Osteocyte (in vitro differentiated cells): ENCODE data around the gene LRP1B. TPM values are rescaled to one million over a fixed set of nuclear protein-coding genes. Genes with fewer than 3 reads are reported as not detected.

Source experiments
- DNase-seq: peaks from one replicate; pipeline ENCODE4 v3.0.0; 2021; ENCODE audit warnings: mixed read lengths; ENCODE audit not compliant: unreplicated experiment; ENCODE audit errors: extremely low spot score
- H3K27ac Mint-ChIP-seq: one replicate; pipeline ENCODE4 v1.8.0; 2021; ENCODE audit warnings: mild to moderate bottlenecking, mixed read lengths; ENCODE audit not compliant: unreplicated experiment
- H3K27me3 Mint-ChIP-seq: one replicate; pipeline ENCODE4 v1.8.0; 2021; ENCODE audit warnings: mixed read lengths; ENCODE audit not compliant: unreplicated experiment
- H3K36me3 Mint-ChIP-seq: one replicate; pipeline ENCODE4 v1.8.0; 2021; ENCODE audit warnings: mixed read lengths; ENCODE audit not compliant: unreplicated experiment
- H3K4me1 Mint-ChIP-seq: one replicate; pipeline ENCODE4 v1.8.0; 2021; ENCODE audit warnings: mixed read lengths; ENCODE audit not compliant: unreplicated experiment
- H3K4me3 Mint-ChIP-seq: one replicate; pipeline ENCODE4 v1.8.0; 2021; ENCODE audit warnings: mild to moderate bottlenecking, moderate library complexity, mixed read lengths; ENCODE audit not compliant: unreplicated experiment
- H3K9me3 Mint-ChIP-seq: one replicate; pipeline ENCODE4 v1.8.0; 2021; ENCODE audit warnings: mixed read lengths; ENCODE audit not compliant: unreplicated experiment
- total RNA-seq: library from RNA; stranded (reverse); gene quantifications from 2 replicates; pipeline ENCODE4 v1.2.1, GENCODE V29; 2021
- TF ChIP-seq, protein P1 (sequence below): fragments of 200-600 bp; sonication (generic); IDR thresholded peaks from 2 replicates; pipeline ENCODE4 v1.5.0; 2021; ENCODE audit warnings: antibody characterized with exemption, mild to moderate bottlenecking, moderate library complexity

The LRP1B gene
- total RNA-seq, 1 donor from 2014 or later: 3.6 TPM

DNA sequence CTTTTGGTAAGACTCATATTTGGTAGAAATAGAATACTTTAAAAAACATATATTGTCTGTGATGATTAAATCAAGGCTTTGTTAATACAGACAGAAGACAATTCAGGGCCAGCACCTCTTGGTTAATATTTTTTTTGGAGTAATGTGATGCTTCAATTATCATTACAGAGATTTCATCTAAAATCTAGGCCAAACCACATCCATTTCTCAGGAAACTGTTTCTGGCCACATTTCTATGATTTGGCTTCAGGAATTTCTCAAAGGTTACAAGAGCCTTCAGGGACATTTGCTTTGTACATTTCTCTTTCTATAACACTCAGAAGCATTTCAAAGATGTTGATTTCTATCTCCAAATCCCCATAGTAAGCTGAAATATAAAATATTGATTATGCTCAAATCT is 614.9 kb downstream of the LRP1B start:
- H3K4me1 Mint-ChIP-seq: peaks cover 13% of the 10 kb centered on the region
- TF ChIP-seq, protein P1, sequence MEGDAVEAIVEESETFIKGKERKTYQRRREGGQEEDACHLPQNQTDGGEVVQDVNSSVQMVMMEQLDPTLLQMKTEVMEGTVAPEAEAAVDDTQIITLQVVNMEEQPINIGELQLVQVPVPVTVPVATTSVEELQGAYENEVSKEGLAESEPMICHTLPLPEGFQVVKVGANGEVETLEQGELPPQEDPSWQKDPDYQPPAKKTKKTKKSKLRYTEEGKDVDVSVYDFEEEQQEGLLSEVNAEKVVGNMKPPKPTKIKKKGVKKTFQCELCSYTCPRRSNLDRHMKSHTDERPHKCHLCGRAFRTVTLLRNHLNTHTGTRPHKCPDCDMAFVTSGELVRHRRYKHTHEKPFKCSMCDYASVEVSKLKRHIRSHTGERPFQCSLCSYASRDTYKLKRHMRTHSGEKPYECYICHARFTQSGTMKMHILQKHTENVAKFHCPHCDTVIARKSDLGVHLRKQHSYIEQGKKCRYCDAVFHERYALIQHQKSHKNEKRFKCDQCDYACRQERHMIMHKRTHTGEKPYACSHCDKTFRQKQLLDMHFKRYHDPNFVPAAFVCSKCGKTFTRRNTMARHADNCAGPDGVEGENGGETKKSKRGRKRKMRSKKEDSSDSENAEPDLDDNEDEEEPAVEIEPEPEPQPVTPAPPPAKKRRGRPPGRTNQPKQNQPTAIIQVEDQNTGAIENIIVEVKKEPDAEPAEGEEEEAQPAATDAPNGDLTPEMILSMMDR: no peak
- H3K9me3 Mint-ChIP-seq: no peaks in the 10 kb centered on the region
- H3K36me3 Mint-ChIP-seq: no peaks in the 10 kb centered on the region
- H3K4me3 Mint-ChIP-seq: no peak overlapping the region
- H3K27ac Mint-ChIP-seq: no peak overlapping the region
- DNase-seq: no peak
- H3K27me3 Mint-ChIP-seq: no peaks in the 10 kb centered on the region

DNA sequence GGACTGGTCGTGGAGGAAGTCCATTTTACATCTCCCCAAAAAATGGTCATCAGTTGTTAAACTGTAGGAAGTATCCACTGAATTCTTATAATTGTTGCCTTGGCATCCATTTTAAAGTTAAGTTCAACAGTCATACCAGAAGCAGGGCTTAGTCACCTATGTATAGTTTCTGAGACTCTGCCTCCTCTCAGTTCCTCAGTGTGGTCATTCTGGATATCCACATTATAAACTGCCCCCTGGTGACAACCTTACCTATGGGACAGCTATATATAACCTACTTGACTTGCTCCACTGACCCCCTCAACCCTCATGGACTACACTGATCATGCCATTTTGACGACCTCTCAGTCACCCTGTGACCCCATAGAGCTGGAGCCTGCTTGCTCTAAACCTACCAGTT is 617.0 kb downstream of the LRP1B start:
- Mint-ChIP-seq H3K9me3 (no peaks in the 10 kb centered on the region), H3K27me3 (no peaks in the 10 kb centered on the region), H3K4me3 (no peak overlapping the region), H3K4me1 (peaks cover 16% of the 10 kb centered on the region), H3K36me3 (no peaks in the 10 kb centered on the region), H3K27ac (no peak overlapping the region)
- DNase-seq: no peak
- TF ChIP-seq, protein P1: no peak

GRCh38 chr2:141508806-141509595 is 621.8 kb downstream of the LRP1B start:
- no peaks in the 10 kb centered on the region for H3K36me3 Mint-ChIP-seq
- no peak overlapping the region for H3K27ac Mint-ChIP-seq
- H3K4me1 Mint-ChIP-seq: peaks cover 14% of the 10 kb centered on the region
- H3K27me3 Mint-ChIP-seq: no peaks in the 10 kb centered on the region
- H3K9me3 Mint-ChIP-seq: no peaks in the 10 kb centered on the region
- no peak overlapping the region for H3K4me3 Mint-ChIP-seq
- TF ChIP-seq, protein P1: no peak
- DNase-seq: no peak

DNA sequence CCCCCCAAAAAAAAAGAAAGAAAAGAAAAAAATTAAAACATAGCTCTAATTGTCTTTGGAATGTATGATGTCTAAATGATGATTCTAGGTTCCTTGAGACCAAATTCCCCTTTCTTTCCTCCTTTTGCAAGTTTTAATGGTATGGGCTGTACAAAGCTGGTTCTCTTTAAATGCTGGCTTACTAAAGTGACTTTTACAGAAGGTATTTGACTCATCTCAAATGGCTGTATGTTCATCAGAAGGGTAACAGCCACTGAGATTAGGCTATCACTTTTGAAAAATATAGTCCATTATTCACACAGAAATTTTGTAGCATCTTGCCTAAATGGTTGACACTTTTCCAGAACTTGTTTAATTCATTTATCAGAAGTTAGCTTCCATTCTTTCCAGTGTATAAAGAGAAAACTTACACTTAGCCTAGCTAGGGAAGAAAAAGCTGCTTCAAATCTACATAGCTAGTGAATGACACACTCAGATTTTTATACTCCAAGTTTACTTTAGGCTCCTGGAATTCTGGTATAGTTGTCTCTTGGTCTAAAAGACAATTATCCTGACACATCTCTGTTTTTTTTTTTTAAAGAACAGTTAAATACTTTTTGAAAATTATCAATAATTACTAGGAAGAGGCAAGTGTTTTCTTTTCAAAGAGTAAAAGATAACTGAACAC is 622.6 kb downstream of the LRP1B start:
- no peaks in the 10 kb centered on the region for H3K27me3 Mint-ChIP-seq
- TF ChIP-seq, protein P1: no peak
- H3K4me3 Mint-ChIP-seq: no peak overlapping the region
- H3K36me3 Mint-ChIP-seq: no peaks in the 10 kb centered on the region
- no peaks in the 10 kb centered on the region for H3K9me3 Mint-ChIP-seq
- DNase-seq: no peak
- H3K4me1 Mint-ChIP-seq: peaks cover 14% of the 10 kb centered on the region
- no peak overlapping the region for H3K27ac Mint-ChIP-seq

- H3K9me3 Mint-ChIP-seq: no peaks in the 10 kb centered on the region
- H3K27me3 Mint-ChIP-seq: no peaks in the 10 kb centered on the region
- H3K27ac Mint-ChIP-seq: no peak overlapping the region
- H3K4me3 Mint-ChIP-seq: no peak overlapping the region
- H3K4me1 Mint-ChIP-seq: peaks cover 12% of the 10 kb centered on the region
- DNase-seq: no peak
- TF ChIP-seq, protein P1: no peak
- H3K36me3 Mint-ChIP-seq: no peaks in the 10 kb centered on the region
Measured at GRCh38 chr2:141506135-141506534, 624.7 kb downstream of the LRP1B start.
